Liver (tissue), 3 donors: Measurements from ENCODE around the gene ELN.

Experiments used
- CTCF ChIP-seq: fragments of 150-350 bp; IDR thresholded peaks from 2 replicates; pipeline ENCODE4 v1.5.1; 2017; ENCODE audit warnings: improper control_type of control experiment, low read depth, low read length; ENCODE audit not compliant: missing input control
- TAF1 ChIP-seq: conservative IDR thresholded peaks from 2 replicates; pipeline ENCODE4 v1.6.1; 2016; ENCODE audit warnings: antibody characterized with exemption, mild to moderate bottlenecking
- donor health status: healthy.
- donor health status: healthy.

DNA sequence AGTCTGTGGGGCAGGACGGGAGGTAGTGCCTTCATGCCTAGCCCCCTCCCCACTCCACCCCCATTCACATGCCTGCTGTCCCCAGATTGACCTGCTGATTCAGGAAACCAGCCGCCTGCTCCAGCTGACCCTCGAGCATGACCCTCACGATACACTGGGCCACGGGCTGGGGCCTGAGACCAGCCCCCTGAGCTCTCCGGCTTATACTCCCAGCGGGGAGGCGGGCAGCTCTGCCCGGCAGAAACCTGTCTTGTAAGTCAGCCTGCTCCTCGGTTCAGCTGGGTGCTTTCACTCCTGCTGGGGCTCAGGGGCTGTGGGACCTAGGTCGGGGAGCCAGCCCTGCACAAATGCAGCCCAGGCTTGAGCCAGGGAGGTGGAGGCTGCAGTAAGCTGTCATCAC, 78.0 kb downstream of the ELN start:
- no peak for TF ChIP-seq CTCF
- TF ChIP-seq TAF1: no peak
